Astrocyte (in vitro differentiated cells and primary cell): Measurements from ENCODE around the gene GTF2IRD1.

Source experiments
- EZH2 ChIP-seq: IDR thresholded peaks from 2 replicates; pipeline ENCODE4 v1.6.1; 2012; ENCODE audit warnings: mild to moderate bottlenecking, low read length, inconsistent platforms; ENCODE audit not compliant: insufficient read depth
- TF ChIP-seq, protein P1 (sequence below): IDR thresholded peaks from 2 replicates; pipeline ENCODE4 v1.5.1; 2011; ENCODE audit warnings: low read depth, mild to moderate bottlenecking, inconsistent platforms, low read length, moderate library complexity; ENCODE audit not compliant: insufficient read depth

DNA sequence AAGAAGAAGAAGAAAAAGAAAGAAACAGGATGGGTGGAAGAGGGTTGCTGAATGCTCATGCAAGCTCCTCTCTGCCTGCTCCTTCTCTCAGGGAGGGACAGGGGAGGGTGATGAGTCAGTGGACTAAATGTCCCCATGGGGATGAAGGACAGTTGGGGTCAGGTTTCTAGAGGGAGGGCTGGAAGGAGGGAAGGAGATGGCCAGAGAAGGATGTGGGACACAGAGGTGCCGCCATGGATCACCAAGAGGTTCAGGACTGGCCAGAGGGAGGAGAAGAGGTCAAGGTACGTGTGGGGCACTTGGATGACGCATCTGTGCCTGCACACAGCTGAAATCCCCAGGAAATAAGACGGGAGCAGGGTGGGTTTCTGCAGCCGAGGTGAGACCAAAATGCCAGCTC is 115.0 kb downstream of the GTF2IRD1 start:
- TF ChIP-seq, protein P1, sequence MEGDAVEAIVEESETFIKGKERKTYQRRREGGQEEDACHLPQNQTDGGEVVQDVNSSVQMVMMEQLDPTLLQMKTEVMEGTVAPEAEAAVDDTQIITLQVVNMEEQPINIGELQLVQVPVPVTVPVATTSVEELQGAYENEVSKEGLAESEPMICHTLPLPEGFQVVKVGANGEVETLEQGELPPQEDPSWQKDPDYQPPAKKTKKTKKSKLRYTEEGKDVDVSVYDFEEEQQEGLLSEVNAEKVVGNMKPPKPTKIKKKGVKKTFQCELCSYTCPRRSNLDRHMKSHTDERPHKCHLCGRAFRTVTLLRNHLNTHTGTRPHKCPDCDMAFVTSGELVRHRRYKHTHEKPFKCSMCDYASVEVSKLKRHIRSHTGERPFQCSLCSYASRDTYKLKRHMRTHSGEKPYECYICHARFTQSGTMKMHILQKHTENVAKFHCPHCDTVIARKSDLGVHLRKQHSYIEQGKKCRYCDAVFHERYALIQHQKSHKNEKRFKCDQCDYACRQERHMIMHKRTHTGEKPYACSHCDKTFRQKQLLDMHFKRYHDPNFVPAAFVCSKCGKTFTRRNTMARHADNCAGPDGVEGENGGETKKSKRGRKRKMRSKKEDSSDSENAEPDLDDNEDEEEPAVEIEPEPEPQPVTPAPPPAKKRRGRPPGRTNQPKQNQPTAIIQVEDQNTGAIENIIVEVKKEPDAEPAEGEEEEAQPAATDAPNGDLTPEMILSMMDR = no peak
- TF ChIP-seq EZH2 = no peak
